Suprapubic skin (tissue), 4 donors: ENCODE data around the gene NSUN2. TPM values are rescaled to one million over a fixed set of nuclear protein-coding genes. Genes with fewer than 3 reads are reported as not detected.

Source experiments
- DNase-seq, 2 donors: peaks; one replicate each; pipeline ENCODE4 v3.0.0-alpha.2; 2019; ENCODE audit warnings: low spot score in 2 of 2
- H3K27ac ChIP-seq: fragments of 200-600 bp; sonication (generic); one replicate; pipeline ENCODE4 v1.5.1; 2019
- H3K27me3 ChIP-seq: fragments of 200-600 bp; sonication (generic); one replicate; pipeline ENCODE4 v1.5.1; 2019
- H3K36me3 ChIP-seq: fragments of 200-600 bp; sonication (generic); one replicate; pipeline ENCODE4 v1.5.1; 2019
- H3K4me1 ChIP-seq: fragments of 200-600 bp; sonication (generic); one replicate; pipeline ENCODE4 v1.5.1; 2019
- H3K4me3 ChIP-seq: fragments of 200-600 bp; sonication (generic); one replicate; pipeline ENCODE4 v1.5.1; 2019; ENCODE audit warnings: mild to moderate bottlenecking
- H3K9me3 ChIP-seq: fragments of 200-600 bp; sonication (generic); one replicate; pipeline ENCODE4 v1.5.1; 2019
- CTCF ChIP-seq, 2 donors: fragments of 200-600 bp in 1 of 2; fragments of 450-650 bp in 1 of 2; sonication (generic) in 1 of 2; IDR thresholded peaks; one replicate each; pipeline ENCODE4 v1.5.1; 2016 to 2019; ENCODE audit warnings: antibody characterized with exemption in 2 of 2, mild to moderate bottlenecking in 1 of 2, moderate library complexity in 1 of 2
- EP300 ChIP-seq: sonication (generic); formaldehyde crosslinking; IDR thresholded peaks from one replicate; pipeline ENCODE4 v1.6.1; 2017; ENCODE audit warnings: antibody characterized with exemption
- POLR2A ChIP-seq, 2 donors: fragments of 450-650 bp; IDR thresholded peaks; one replicate each; pipeline ENCODE4 v1.6.1; 2017; ENCODE audit warnings: antibody characterized with exemption in 2 of 2, mild to moderate bottlenecking in 2 of 2, moderate library complexity in 2 of 2
- POLR2AphosphoS5 ChIP-seq, 3 donors: sonication (generic); formaldehyde crosslinking; IDR thresholded peaks; one replicate each; pipeline ENCODE4 v1.6.1; 2017; ENCODE audit warnings: antibody characterized with exemption in 3 of 3
- WGBS: methylation state at CpG from one replicate; pipeline ENCODE4 v1.1.5; 2018; 5-methylcytosine and 5-hydroxymethylcytosine counted together
- total RNA-seq, 4 donors: library from RNA; depleted of rRNA; stranded (reverse); fragments of >200 nt; gene quantifications; one replicate each; pipeline ENCODE4 v1.1.0, GENCODE V29; 2016

NSUN2 gene
- total RNA-seq, 4 donors from 2014 or later: 48.8 to 90.8 (median 56.4) TPM

- WGBS: 73% methylated on average over 9 of the region's 11 CpGs
- H3K4me1 ChIP-seq: no peaks in the 10 kb centered on the region
- no peak for TF ChIP-seq POLR2AphosphoS5 (IDR thresholded peaks at IDR 0.05)
- no peak for TF ChIP-seq EP300
- no peak for TF ChIP-seq CTCF (IDR thresholded peaks at IDR 0.05)
- TF ChIP-seq POLR2A (IDR thresholded peaks at IDR 0.05): no peak
- H3K9me3 ChIP-seq: no peaks in the 10 kb centered on the region
- H3K4me3 ChIP-seq: no peak overlapping the region
- H3K27ac ChIP-seq: no peak overlapping the region
- H3K27me3 ChIP-seq: peaks cover 9% of the 10 kb centered on the region
- H3K36me3 ChIP-seq: no peaks in the 10 kb centered on the region
- peak in 1 of 2 donors; percentile 57 for DNase-seq
Measured at GRCh38 chr5:6553972-6554371, 78.9 kb downstream of the NSUN2 start.

- Histone ChIP-seq H3K4me1 (no peaks in the 10 kb centered on the region), H3K4me3 (no peak overlapping the region), H3K36me3 (no peaks in the 10 kb centered on the region), H3K27ac (no peak overlapping the region), H3K9me3 (no peaks in the 10 kb centered on the region), H3K27me3 (peaks cover 9% of the 10 kb centered on the region)
- TF ChIP-seq EP300 (no peak), POLR2AphosphoS5 (IDR thresholded peaks at IDR 0.05) (no peak), CTCF (IDR thresholded peaks at IDR 0.05) (no peak), POLR2A (IDR thresholded peaks at IDR 0.05) (no peak)
- 90% methylated on average over 6 of the region's 7 CpGs for WGBS
- peak in 1 of 2 donors; percentile 26 for DNase-seq
Measured at GRCh38 chr5:6552612-6553011, 80.2 kb downstream of the NSUN2 start.

DNA sequence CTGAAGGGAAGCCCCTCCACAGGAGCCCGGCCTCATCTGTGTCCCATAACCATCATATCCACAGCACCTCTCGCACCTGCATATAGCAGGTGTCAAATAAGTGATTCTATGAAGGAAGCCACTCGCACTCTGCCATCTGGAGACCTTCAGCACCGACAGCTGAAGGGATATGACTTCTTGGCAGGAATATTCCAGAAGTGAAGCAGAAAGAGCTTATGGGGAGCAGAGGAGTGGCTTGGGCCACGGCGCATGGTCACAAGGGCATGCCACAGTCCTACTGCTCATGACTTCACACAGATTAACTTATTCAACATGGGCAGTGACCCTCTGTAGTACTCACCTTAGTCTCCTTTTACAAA is 80.9 kb downstream of the NSUN2 start:
- no peaks in the 10 kb centered on the region for H3K9me3 ChIP-seq
- H3K27ac ChIP-seq: no peak overlapping the region
- no peaks in the 10 kb centered on the region for H3K36me3 ChIP-seq
- no peaks in the 10 kb centered on the region for H3K4me1 ChIP-seq
- peaks cover 9% of the 10 kb centered on the region for H3K27me3 ChIP-seq
- TF ChIP-seq CTCF (IDR thresholded peaks at IDR 0.05): no peak
- WGBS: 95% methylated on average over 4 of the region's 6 CpGs
- DNase-seq: no peak
- H3K4me3 ChIP-seq: no peak overlapping the region

DNA sequence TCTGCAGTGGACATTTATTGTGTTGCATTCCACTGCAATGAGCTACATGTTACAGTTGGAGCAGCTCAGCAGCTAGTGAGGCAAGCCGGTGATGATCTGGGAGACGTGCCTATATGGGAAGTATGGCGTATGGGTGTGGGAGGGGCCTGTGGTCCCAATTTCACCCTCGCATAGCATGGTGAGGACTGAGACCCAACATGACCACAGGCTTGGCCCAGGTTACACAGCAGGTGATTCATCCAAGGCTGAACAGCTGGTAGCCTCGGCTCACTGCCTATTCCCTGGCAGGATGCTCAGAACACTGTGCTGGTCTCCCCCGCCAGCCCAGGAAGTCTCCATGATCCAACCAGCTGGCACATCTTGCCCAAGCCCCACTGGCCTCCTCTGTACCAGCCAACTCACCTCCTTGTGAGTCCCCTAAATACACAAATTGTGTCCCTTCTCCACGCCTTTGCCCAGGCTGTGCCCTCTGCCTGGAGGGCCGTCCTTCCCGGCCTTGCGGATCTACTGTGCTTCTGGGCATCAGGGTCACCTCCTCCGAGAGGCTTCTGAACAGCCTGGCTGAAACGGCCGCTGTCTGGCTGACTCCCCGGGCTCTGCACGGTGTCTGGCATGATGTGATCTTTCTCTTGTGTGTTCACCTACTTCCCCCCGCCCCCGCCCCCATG is 81.4 kb downstream of the NSUN2 start:
- WGBS: 90% methylated on average over 15 of the region's 17 CpGs
- Histone ChIP-seq H3K4me3 (no peak overlapping the region), H3K27me3 (peaks cover 9% of the 10 kb centered on the region), H3K4me1 (no peaks in the 10 kb centered on the region), H3K36me3 (no peaks in the 10 kb centered on the region), H3K9me3 (no peaks in the 10 kb centered on the region), H3K27ac (no peak overlapping the region)
- no peak for TF ChIP-seq CTCF (IDR thresholded peaks at IDR 0.05)
- DNase-seq: no peak

GRCh38 chr5:6550628-6551027 is 82.2 kb downstream of the NSUN2 start:
- no peaks in the 10 kb centered on the region for H3K9me3 ChIP-seq
- H3K27ac ChIP-seq: no peak overlapping the region
- no peak overlapping the region for H3K4me3 ChIP-seq
- H3K27me3 ChIP-seq: peaks cover 9% of the 10 kb centered on the region
- TF ChIP-seq CTCF (IDR thresholded peaks at IDR 0.05) (no peak), EP300 (no peak), POLR2AphosphoS5 (IDR thresholded peaks at IDR 0.05) (no peak), POLR2A (IDR thresholded peaks at IDR 0.05) (no peak)
- DNase-seq: no peak
- H3K36me3 ChIP-seq: no peaks in the 10 kb centered on the region
- 96% methylated on average over 7 of the region's 7 CpGs for WGBS
- no peaks in the 10 kb centered on the region for H3K4me1 ChIP-seq

Other genes starting within 250 kb of the NSUN2 start
- gene UBE2QL1, start 184.2 kb downstream of the NSUN2 start, total RNA-seq: 1 to 10 TPM; 1.1 to 5.0 (median 3.2) TPM
- gene SRD5A1, start 396 bp upstream of the NSUN2 start, total RNA-seq: 10 to 100 TPM; 62.7 to 86.8 (median 74.8) TPM
- gene TENT4A, start 80.4 kb upstream of the NSUN2 start, total RNA-seq: 10 to 100 TPM; 36.4 to 67.3 (median 42.4) TPM